ENCODE measurements around the gene HNRNPH1. TPM values are rescaled to one million over a fixed set of nuclear protein-coding genes. Genes with fewer than 3 reads are reported as not detected.
"Not testable (repeated sequence)": the region's sequence is repeated elsewhere in the genome, so short reads cannot be mapped to it uniquely, and the experiment has no call there.

HNRNPH1 gene
- total RNA-seq, 2 experiments from 2014 or later: 895 to 954 TPM

GRCh38 chr5:179642626-179643025, 19.2 kb upstream of the HNRNPH1 start:
- CTCF ChIA-PET, POLR2A ChIA-PET, DNase-seq: not testable (repeated sequence)

DNA sequence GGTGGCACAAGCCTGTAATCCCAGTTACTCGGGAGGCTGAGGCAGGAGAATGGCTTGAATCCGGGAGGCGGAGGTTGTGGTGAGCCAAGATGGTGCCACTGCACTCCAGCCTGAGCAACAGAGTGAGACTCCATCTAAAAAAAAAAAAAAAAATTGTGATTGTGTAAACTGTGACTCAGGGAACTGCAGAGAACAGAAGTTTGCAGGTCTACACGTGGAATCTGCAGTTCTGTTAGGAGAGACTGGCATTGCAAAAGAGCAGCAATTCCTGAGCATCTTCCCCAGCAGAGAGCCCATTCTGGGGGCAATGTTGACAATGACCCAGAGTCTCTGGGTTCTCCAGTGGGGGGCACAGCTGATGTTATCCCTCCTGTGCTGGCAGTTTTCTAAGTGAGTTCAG, 18.3 kb upstream of the HNRNPH1 start:
- H3K36me3 Mint-ChIP-seq (ENCODE audit: low read depth); H3K27me3 Mint-ChIP-seq; H3K4me3 Mint-ChIP-seq; POLR2A ChIA-PET; H3K4me1 Mint-ChIP-seq; H3K9me3 Mint-ChIP-seq; CTCF ChIA-PET; DNase-seq; H3K27ac Mint-ChIP-seq: not testable (repeated sequence)

More at GRCh38 chr5:179642626-179643025, 19.2 kb upstream of the HNRNPH1 start:
- not testable (repeated sequence) for H3K27ac Mint-ChIP-seq; H3K4me1 Mint-ChIP-seq; H3K9me3 Mint-ChIP-seq; H3K27me3 Mint-ChIP-seq; H3K36me3 Mint-ChIP-seq (ENCODE audit: low read depth); H3K4me3 Mint-ChIP-seq

DNA sequence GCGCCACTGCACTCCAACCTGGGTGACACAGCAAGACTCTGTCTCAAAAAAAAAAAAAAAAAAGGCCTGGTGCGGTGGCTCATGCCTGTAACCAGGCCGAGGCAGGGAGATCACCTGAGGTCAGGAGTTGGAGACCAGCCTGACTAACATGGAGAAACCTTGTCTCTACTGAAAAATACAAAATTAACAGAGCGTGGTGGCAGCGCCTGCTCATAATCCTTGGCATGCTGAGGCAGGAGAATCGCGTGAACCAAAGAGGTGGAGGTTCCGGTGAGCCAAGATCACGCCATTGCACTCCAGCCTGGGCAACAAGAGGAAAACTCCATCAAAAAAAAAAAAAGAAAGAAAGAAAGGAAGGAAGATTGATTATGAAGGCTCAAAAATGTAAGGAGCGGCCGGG, 15.8 kb upstream of the HNRNPH1 start:
- CTCF ChIA-PET: interaction anchor here (0.7 to 1.4 kb wide), 2 partner anchors 16 to 29 kb away, joined by 4 read pairs; partner anchors contain the start of gene HNRNPH1
- not testable (repeated sequence) for H3K27me3 Mint-ChIP-seq

DNA sequence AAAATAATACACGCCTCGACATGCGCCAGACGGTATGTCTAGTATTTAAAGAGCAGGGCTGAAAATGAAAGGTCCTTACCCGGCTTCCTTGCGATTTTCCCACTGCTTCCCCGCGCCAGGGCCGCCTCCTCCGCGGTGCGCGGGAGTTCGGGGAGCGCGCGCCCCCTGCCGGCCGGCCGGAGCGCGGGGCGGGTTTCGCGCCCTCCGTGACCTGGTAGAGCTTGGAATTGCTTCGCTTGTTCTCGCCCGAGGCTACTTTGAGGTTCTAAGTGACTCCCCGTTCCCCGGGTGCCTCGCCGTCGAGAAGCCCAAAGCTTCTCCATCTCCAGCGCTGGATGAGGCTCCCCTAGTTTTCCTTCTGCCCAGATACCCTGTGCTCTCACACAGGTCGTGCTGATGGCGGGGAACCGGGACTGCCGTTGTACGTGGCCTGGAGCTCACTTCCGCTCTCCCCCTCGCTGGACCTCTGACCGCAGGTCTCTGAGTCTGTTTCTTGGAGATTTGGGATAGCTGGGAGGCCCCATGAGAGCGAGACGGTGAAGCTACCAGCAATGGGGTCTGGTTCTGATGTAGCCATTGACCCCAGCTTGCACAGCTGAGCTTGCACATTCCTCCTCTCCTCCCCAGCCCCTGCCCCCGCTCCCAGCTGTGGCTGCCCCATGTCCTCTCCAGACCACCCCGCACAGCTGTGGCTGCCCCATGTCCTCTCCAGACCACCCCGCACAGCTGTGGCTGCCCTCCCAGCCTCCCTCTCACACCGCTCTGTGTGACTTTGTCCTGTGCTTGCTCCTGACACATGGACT, 11.1 kb upstream of the HNRNPH1 start:
- H3K36me3 Mint-ChIP-seq (ENCODE audit: low read depth); CTCF ChIA-PET; POLR2A ChIA-PET; H3K4me1 Mint-ChIP-seq; H3K27ac Mint-ChIP-seq; H3K27me3 Mint-ChIP-seq; H3K4me3 Mint-ChIP-seq; H3K9me3 Mint-ChIP-seq: not testable (repeated sequence)
- peak; percentile 21 for DNase-seq

More for the DNA sequence above, 15.8 kb upstream of the HNRNPH1 start:
- H3K4me1 Mint-ChIP-seq; H3K9me3 Mint-ChIP-seq; POLR2A ChIA-PET; DNase-seq; H3K27ac Mint-ChIP-seq; H3K36me3 Mint-ChIP-seq (ENCODE audit: low read depth); H3K4me3 Mint-ChIP-seq: not testable (repeated sequence)

DNA sequence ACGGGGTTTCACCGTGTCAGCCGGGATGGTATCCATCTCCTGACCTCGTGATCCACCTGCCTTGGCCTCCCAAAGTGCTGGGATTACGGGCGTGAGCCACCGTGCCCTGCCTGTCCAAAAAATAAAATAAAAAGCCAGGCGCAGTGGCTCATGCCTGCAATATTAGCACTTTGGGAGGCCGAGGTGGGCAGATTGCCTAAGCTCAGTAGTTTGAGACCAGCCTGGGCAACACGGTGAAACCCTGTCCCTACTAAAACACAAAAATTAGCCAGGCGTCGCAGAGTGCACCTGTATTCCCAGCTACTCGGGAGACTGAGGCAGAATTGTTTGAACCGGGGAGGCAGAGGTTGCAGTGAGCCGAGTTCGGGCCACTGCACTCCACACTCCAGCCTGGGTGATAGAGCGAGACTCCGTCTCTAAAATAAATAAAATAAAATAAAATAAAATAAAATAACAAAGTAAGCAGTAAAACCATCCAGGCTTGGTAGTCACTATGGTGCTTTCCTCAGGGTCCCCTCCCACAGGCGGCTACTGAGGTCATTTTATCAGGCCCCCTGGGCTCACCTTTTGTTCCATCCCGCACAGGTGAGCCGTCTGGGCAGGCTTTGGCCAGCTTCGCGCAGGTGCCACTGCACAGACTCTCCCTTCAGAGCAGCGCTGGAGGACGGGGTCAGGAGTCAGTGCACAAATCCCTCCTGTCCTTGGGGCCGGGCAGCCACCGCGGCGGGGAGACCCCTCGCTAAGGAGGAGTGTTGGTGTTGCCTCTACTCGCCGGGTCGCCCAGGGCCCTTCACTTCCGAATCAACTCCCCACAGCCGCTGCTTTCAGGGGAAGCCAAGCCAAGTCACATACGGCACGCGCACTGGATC, 10.3 kb upstream of the HNRNPH1 start:
- DNase-seq, POLR2A ChIA-PET: not testable (repeated sequence)

GRCh38 chr5:179624841-179625271, 1.4 kb upstream of the HNRNPH1 start:
- Mint-ChIP-seq H3K27me3 (no peaks in the 10 kb centered on the region), H3K4me3 (peak overlapping the region; percentile 88), H3K9me3 (no peaks in the 10 kb centered on the region), H3K36me3 (ENCODE audit: low read depth) (peaks cover 34% of the 10 kb centered on the region), H3K27ac (peak overlapping the region; percentile 99), H3K4me1 (peaks cover 29% of the 10 kb centered on the region)
- ChIA-PET POLR2A (no interaction called here), CTCF (interaction anchor here (0.6 to 1.6 kb wide), 5 partner anchors 8 to 131 kb away, joined by 3 to 4 read pairs (median 3); no protein-coding TSS in a partner anchor)
- DNase-seq: no peak

More for the DNA sequence above, 10.3 kb upstream of the HNRNPH1 start:
- not testable (repeated sequence) for H3K27ac Mint-ChIP-seq; H3K36me3 Mint-ChIP-seq (ENCODE audit: low read depth); H3K27me3 Mint-ChIP-seq; H3K4me1 Mint-ChIP-seq; H3K9me3 Mint-ChIP-seq
- CTCF ChIA-PET: interaction anchor here (0.6 to 0.7 kb wide), 2 partner anchors 9 to 10 kb away, joined by 3 read pairs; no protein-coding TSS in a partner anchor
- peak overlapping the region; percentile 64 for H3K4me3 Mint-ChIP-seq

- H3K36me3 Mint-ChIP-seq (ENCODE audit: low read depth): peaks cover 39% of the 10 kb centered on the region
- no peaks in the 10 kb centered on the region for H3K9me3 Mint-ChIP-seq
- peaks cover 33% of the 10 kb centered on the region for H3K4me1 Mint-ChIP-seq
- ChIA-PET POLR2A (interaction anchor here (0.5 to 1.2 kb wide), 13 partner anchors 9 to 1293 kb away, joined by 3 to 6 read pairs (median 3); partner anchors contain the start of gene MAML1), CTCF (interaction anchor here (0.6 to 1.6 kb wide), 16 partner anchors 9 to 131 kb away, joined by 3 to 8 read pairs (median 4); partner anchors contain the start of genes MAML1 and RUFY1)
- H3K4me3 Mint-ChIP-seq: peak overlapping the region; percentile 88
- peak; percentile 41 for DNase-seq
- no peaks in the 10 kb centered on the region for H3K27me3 Mint-ChIP-seq
- H3K27ac Mint-ChIP-seq: peak overlapping the region; percentile 99
Measured at GRCh38 chr5:179623906-179624741, 653 bp upstream of the HNRNPH1 start.

- Mint-ChIP-seq H3K36me3 (ENCODE audit: low read depth) (peaks cover 60% of the 10 kb centered on the region), H3K4me1 (peaks cover 52% of the 10 kb centered on the region), H3K9me3 (no peaks in the 10 kb centered on the region), H3K27me3 (no peaks in the 10 kb centered on the region), H3K27ac (peak overlapping the region; percentile 99), H3K4me3 (peak overlapping the region; percentile 88)
- ChIA-PET POLR2A (no interaction called here), CTCF (interaction anchor here (1.2 to 1.6 kb wide), 6 partner anchors 9 to 35 kb away, joined by 3 to 5 read pairs (median 4); no protein-coding TSS in a partner anchor)
- no peak for DNase-seq
Measured at GRCh38 chr5:179621551-179622214, 1.8 kb downstream of the HNRNPH1 start.

GRCh38 chr5:179620703-179621350, 2.6 kb downstream of the HNRNPH1 start:
- Mint-ChIP-seq H3K9me3 (no peaks in the 10 kb centered on the region), H3K27me3 (no peaks in the 10 kb centered on the region), H3K27ac (peak overlapping the region; percentile 99), H3K4me3 (peak overlapping the region; percentile 88), H3K36me3 (ENCODE audit: low read depth) (peaks cover 67% of the 10 kb centered on the region), H3K4me1 (peaks cover 59% of the 10 kb centered on the region)
- DNase-seq: no peak
- ChIA-PET CTCF (interaction anchor here (1.3 to 1.6 kb wide), 2 partner anchors 9 to 19 kb away, joined by 4 to 5 read pairs; no protein-coding TSS in a partner anchor), POLR2A (interaction anchor here (0.9 kb wide), 1 partner anchor 13 kb away, joined by 3 read pairs; no protein-coding TSS in a partner anchor)

GRCh38 chr5:179620293-179620692, 3.2 kb downstream of the HNRNPH1 start:
- H3K36me3 Mint-ChIP-seq (ENCODE audit: low read depth): peaks cover 71% of the 10 kb centered on the region
- ChIA-PET CTCF (interaction anchor here (1.3 kb wide), 1 partner anchor 9 kb away, joined by 4 read pairs; no protein-coding TSS in a partner anchor), POLR2A (interaction anchor here (0.9 kb wide), 1 partner anchor 12 kb away, joined by 3 read pairs; no protein-coding TSS in a partner anchor)
- peak overlapping the region; percentile 88 for H3K4me3 Mint-ChIP-seq
- no peaks in the 10 kb centered on the region for H3K9me3 Mint-ChIP-seq
- H3K4me1 Mint-ChIP-seq: peaks cover 63% of the 10 kb centered on the region
- H3K27me3 Mint-ChIP-seq: no peaks in the 10 kb centered on the region
- DNase-seq: no peak
- peak overlapping the region; percentile 99 for H3K27ac Mint-ChIP-seq

DNA sequence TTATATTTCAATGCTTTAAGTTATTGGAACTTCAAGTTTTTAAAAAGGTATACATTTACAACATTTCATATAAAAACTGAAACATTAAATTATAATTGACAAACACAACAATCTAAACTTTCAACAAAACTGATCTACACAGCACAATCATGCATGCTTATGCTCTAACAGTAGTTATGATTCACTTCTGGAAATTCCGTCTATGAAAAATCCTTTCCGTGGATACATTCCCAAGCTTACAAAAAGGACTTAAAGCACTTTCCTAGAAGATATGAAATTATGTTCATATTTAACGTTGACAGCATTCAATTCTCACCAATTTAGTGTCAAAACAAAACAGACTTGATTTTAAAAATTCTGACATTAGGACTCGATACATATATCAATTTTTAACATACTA, 3.7 kb downstream of the HNRNPH1 start:
- Mint-ChIP-seq H3K27me3 (no peaks in the 10 kb centered on the region), H3K4me3 (peak overlapping the region; percentile 88), H3K4me1 (peaks cover 59% of the 10 kb centered on the region), H3K36me3 (ENCODE audit: low read depth) (peaks cover 76% of the 10 kb centered on the region), H3K27ac (no peak overlapping the region), H3K9me3 (no peaks in the 10 kb centered on the region)
- CTCF ChIA-PET: no interaction called here
- DNase-seq: no peak
- POLR2A ChIA-PET: no interaction called here
